SK-N-SH (cell line): ENCODE data around the gene TRPV2. TPM values are rescaled to one million over a fixed set of nuclear protein-coding genes. Genes with fewer than 3 reads are reported as not detected.
A peak's percentile ranks its signal among the peaks of the same experiment; 100 is the strongest.

ENCODE experiments used
- CTCF ChIA-PET: fragments of 300-600, 350-600 bp; formaldehyde crosslinking; extraction: SDS; loops from one replicate; lab custom pipeline; 2021; lab: Yijun Ruan, JAX
- POLR2A ChIA-PET: fragments of 350-600 bp; sonication (Branson Sonifier 250); formaldehyde crosslinking; extraction: SDS; loops from one replicate; lab custom pipeline; 2020; ENCODE audit warnings: antibody characterized with exemption, inconsistent platforms; lab: Yijun Ruan, JAX
- DNase-seq: peaks from one replicate; pipeline ENCODE4 v3.0.0; 2012
- H2AFZ ChIP-seq: fragments of 200-600 bp; sonication (generic); 2 replicates; pipeline ENCODE4 v1.8.1; 2016; ENCODE audit warnings: antibody characterized with exemption, mild to moderate bottlenecking, low read depth
- H3F3A ChIP-seq: fragments of 200-600 bp; sonication (generic); replicated peaks from 2 replicates; pipeline ENCODE3; 2016; ENCODE audit warnings: antibody characterized with exemption, mild to moderate bottlenecking; ENCODE audit not compliant: insufficient read depth
- H3K27ac ChIP-seq, 2 experiments: fragments of 200-500 bp in 1 of 2; fragments of 200-600 bp in 1 of 2; sonication (Bioruptor generic) in 1 of 2; sonication (generic), shearing (Covaris generic) in 1 of 2; 2 replicates each; pipeline versions ENCODE4 v1.5.1 to v1.6.1; 2014 to 2016; ENCODE audit warnings: low read depth in 2 of 2, inconsistent platforms in 1 of 2, low read length in 1 of 2, mild to moderate bottlenecking in 1 of 2, mixed read lengths in 1 of 2
- H3K27me3 ChIP-seq: fragments of 200-600 bp; sonication (generic), shearing (Covaris generic); 2 replicates; pipeline ENCODE4 v1.6.1; 2016; ENCODE audit warnings: mixed run types; ENCODE audit not compliant: insufficient read depth
- H3K36me3 ChIP-seq, 2 experiments: fragments of 200-500 bp in 1 of 2; fragments of 200-600 bp in 1 of 2; sonication (Bioruptor generic) in 1 of 2; sonication (generic) in 1 of 2; replicated peaks in 1 of 2; 2 replicates each; pipeline versions ENCODE3 to v1.5.1; 2014 to 2016; ENCODE audit warnings: low read length in 1 of 2, mild to moderate bottlenecking in 1 of 2; ENCODE audit not compliant: insufficient read depth in 2 of 2, control insufficient read depth in 1 of 2
- H3K4me1 ChIP-seq, 2 experiments: fragments of 200-500 bp in 1 of 2; fragments of 200-600 bp in 1 of 2; sonication (Bioruptor generic) in 1 of 2; sonication (generic), shearing (Covaris generic) in 1 of 2; 2 replicates each; pipeline versions ENCODE4 v1.5.1 to v1.6.1; 2014 to 2016; ENCODE audit warnings: low read depth in 1 of 2, low read length in 1 of 2, mixed run types in 1 of 2; ENCODE audit not compliant: insufficient read depth in 2 of 2, control insufficient read depth in 1 of 2
- H3K4me2 ChIP-seq: fragments of 200-600 bp; sonication (generic), shearing (Covaris generic); 2 replicates; pipeline ENCODE4 v1.6.1; 2017; ENCODE audit warnings: mixed run types
- H3K4me3 ChIP-seq, 2 experiments: fragments of 200-500 bp in 1 of 2; fragments of 200-600 bp in 1 of 2; sonication (Bioruptor generic) in 1 of 2; sonication (generic), shearing (Covaris generic) in 1 of 2; 2 replicates each; pipeline versions ENCODE4 v1.5.1 to v1.8.1; 2014 to 2016; ENCODE audit warnings: low read depth in 2 of 2, inconsistent platforms in 1 of 2, low read length in 1 of 2, mild to moderate bottlenecking in 1 of 2, mixed read lengths in 1 of 2, moderate library complexity in 1 of 2
- H3K79me2 ChIP-seq: fragments of 200-600 bp; sonication (generic); 2 replicates; pipeline ENCODE4 v1.8.1; 2017; ENCODE audit warnings: mild to moderate bottlenecking; ENCODE audit not compliant: insufficient read depth
- H3K9ac ChIP-seq: fragments of 200-600 bp; sonication (generic); 2 replicates; pipeline ENCODE4 v1.6.1; 2017; ENCODE audit warnings: mixed run types
- H3K9me2 ChIP-seq: fragments of 200-600 bp; sonication (generic); 2 replicates; pipeline ENCODE4 v1.6.1; 2017; ENCODE audit warnings: mixed run types
- H3K9me3 ChIP-seq: fragments of 200-600 bp; sonication (generic); 2 replicates; pipeline ENCODE4 v1.6.1; 2017; ENCODE audit warnings: mixed run types, mild to moderate bottlenecking, moderate library complexity
- H4K20me1 ChIP-seq: fragments of 200-600 bp; sonication (generic); 2 replicates; pipeline ENCODE4 v1.6.1; 2017; ENCODE audit warnings: mild to moderate bottlenecking, mixed run types; ENCODE audit not compliant: insufficient read depth
- CHD2 ChIP-seq: fragments of 150-350 bp; IDR thresholded peaks from 2 replicates; pipeline ENCODE4 v1.6.1; 2018; ENCODE audit warnings: low read length; ENCODE audit not compliant: partially characterized antibody
- ELF1 ChIP-seq: IDR thresholded peaks from 2 replicates; pipeline ENCODE4 v1.4.0; 2012
- EZH2phosphoT487 ChIP-seq: fragments of 200-600 bp; sonication (generic); IDR thresholded peaks from 2 replicates; pipeline ENCODE4 v1.6.1; 2017; ENCODE audit warnings: low read depth, mixed run types, mild to moderate bottlenecking, antibody characterized with exemption, moderate library complexity, borderline replicate concordance
- POLR2AphosphoS5 ChIP-seq: IDR thresholded peaks from 2 replicates; pipeline ENCODE4 v1.6.1; 2012; ENCODE audit warnings: low read depth, low read length
- RCOR1 ChIP-seq: fragments of 150-350 bp; IDR thresholded peaks from 2 replicates; pipeline ENCODE4 v1.6.1; 2017; ENCODE audit warnings: antibody characterized with exemption, low read length
- SIN3A ChIP-seq: IDR thresholded peaks from 2 replicates; pipeline ENCODE4 v1.6.1; 2012; ENCODE audit warnings: low read depth, mild to moderate bottlenecking, low read length, moderate library complexity, borderline replicate concordance
- TCF12 ChIP-seq: IDR thresholded peaks from 2 replicates; pipeline ENCODE4 v1.4.0; 2012
- WGBS: methylation state at CpG from one replicate; pipeline ENCODE4 v1.1.6; 2017; ENCODE audit warnings: low lambda C conversion rate; 5-methylcytosine and 5-hydroxymethylcytosine counted together
- polyA plus RNA-seq, 3 experiments: library from polyadenylated mRNA; depleted of rRNA; stranded (reverse); fragments of >200 nt; gene quantifications; 2 replicates each; pipeline ENCODE4 v1.2.3, GENCODE V29; 2012
- TF ChIP-seq, protein P1 (sequence below): IDR thresholded peaks from 2 replicates; pipeline ENCODE4 v1.6.1; 2012; ENCODE audit warnings: mild to moderate bottlenecking, low read depth, low read length, moderate library complexity
- TF ChIP-seq, protein P2 (sequence below): IDR thresholded peaks from 2 replicates; pipeline ENCODE4 v1.4.0; 2012; ENCODE audit warnings: low read depth, borderline replicate concordance
- TF ChIP-seq, protein P3 (sequence below): fragments of 150-350 bp; IDR thresholded peaks from 2 replicates; pipeline ENCODE4 v1.6.1; 2016; ENCODE audit warnings: mild to moderate bottlenecking, low read depth, low read length

TRPV2 gene
- polyA plus RNA-seq, 1 of the 3 experiments (the other 2 are of a cell fraction) = 11.0 TPM

DNA sequence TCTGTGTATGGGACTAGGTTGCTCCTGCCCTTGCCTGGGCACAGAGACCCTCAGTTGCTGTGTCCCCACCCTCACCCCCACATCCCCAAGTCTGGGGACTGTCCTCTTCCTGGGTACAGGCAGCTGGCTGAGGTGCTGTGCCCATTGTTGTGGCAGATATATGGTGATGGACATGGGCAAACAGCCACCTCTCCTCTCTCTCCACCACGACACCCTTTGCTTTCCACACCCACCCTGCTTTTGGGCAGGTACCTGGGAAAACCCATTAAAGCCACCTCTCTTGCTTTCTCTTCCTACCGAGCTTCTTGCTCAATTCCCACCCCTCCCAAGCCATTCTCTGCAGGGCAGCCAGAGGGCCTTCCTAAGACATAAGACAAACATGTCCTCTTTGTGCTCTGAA lies 21.7 kb downstream of the TRPV2 start:
- Histone ChIP-seq H3K9ac (no peak overlapping the region), H3K9me2 (no peaks in the 10 kb centered on the region)
- POLR2A ChIA-PET = interaction anchor here (1.7 kb wide), 1 partner anchor 87 kb away, joined by 5 read pairs; no protein-coding TSS in a partner anchor
- TF ChIP-seq RCOR1 (no peak), TCF12 (no peak), EZH2phosphoT487 (no peak)
- TF ChIP-seq, all 33 proteins: peak for 0
- peaks cover 27% of the 10 kb centered on the region for H4K20me1 ChIP-seq
- H3K9me3 ChIP-seq = no peaks in the 10 kb centered on the region
- DNase-seq = no peak
- H3K4me1 ChIP-seq = peaks cover 18 to 19% of the 10 kb centered on the region in 2 experiments; a peak in 3 of 4 replicates
- peaks cover 33% of the 10 kb centered on the region for H3K79me2 ChIP-seq
- H2AFZ ChIP-seq = no peak overlapping the region
- CTCF ChIA-PET = interaction anchor here (1.2 to 1.5 kb wide), 3 partner anchors 9 to 30 kb away, joined by 3 to 7 read pairs (median 4); no protein-coding TSS in a partner anchor
- 84% methylated on average over 2 of the region's 2 CpGs for WGBS
- no peak overlapping the region for H3K4me2 ChIP-seq
- no peak overlapping the region for H3K27ac ChIP-seq
- H3K27me3 ChIP-seq = no peaks in the 10 kb centered on the region
- H3K36me3 ChIP-seq = peaks cover 19 to 26% of the 10 kb centered on the region in 2 experiments
- H3K4me3 ChIP-seq = no peak overlapping the region
- H3F3A ChIP-seq = peaks cover 19% of the 10 kb centered on the region

DNA sequence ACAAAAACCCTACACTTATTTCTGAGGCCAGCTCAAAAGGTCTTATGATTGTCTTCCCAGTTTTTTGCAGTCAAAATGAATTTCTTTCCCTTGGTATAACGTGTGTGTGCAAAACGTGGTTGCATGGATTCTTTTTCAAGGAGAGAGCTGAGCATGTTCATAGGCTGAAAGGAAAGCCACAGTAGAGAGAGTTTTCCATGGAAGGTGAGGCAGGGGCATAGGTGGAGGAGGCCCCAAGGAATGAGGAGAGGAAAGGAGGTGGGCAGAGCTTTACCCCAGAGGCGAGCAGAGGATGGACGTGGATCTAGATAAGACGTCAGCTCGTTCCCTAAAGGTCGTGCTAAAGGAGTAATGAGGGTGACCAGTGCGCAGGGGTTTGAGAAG lies 22.8 kb downstream of the TRPV2 start:
- POLR2A ChIA-PET = interaction anchor here (0.9 to 2.1 kb wide), 18 partner anchors 10 to 146 kb away, joined by 3 to 25 read pairs (median 5); partner anchors contain the start of genes CENPV and UBB
- CTCF ChIA-PET = interaction anchor here (0.8 to 33.7 kb wide), 8 partner anchors 10 to 83 kb away, joined by 3 to 746 read pairs (median 5); no protein-coding TSS in a partner anchor

More for the DNA sequence above, 22.8 kb downstream of the TRPV2 start:
- H3K79me2 ChIP-seq = peaks cover 44% of the 10 kb centered on the region
- H2AFZ ChIP-seq = peak overlapping the region; percentile 77
- H3K27ac ChIP-seq = peak overlapping the region; percentile 76 to 88
- no peaks in the 10 kb centered on the region for H3K27me3 ChIP-seq
- TF ChIP-seq SIN3A (0 out of 2 replicates have a peak, but pooled peaks have one; percentile 23), ELF1 (no peak), POLR2AphosphoS5 (no peak), CHD2 (no peak), RCOR1 (no peak)
- TF ChIP-seq, protein P1, sequence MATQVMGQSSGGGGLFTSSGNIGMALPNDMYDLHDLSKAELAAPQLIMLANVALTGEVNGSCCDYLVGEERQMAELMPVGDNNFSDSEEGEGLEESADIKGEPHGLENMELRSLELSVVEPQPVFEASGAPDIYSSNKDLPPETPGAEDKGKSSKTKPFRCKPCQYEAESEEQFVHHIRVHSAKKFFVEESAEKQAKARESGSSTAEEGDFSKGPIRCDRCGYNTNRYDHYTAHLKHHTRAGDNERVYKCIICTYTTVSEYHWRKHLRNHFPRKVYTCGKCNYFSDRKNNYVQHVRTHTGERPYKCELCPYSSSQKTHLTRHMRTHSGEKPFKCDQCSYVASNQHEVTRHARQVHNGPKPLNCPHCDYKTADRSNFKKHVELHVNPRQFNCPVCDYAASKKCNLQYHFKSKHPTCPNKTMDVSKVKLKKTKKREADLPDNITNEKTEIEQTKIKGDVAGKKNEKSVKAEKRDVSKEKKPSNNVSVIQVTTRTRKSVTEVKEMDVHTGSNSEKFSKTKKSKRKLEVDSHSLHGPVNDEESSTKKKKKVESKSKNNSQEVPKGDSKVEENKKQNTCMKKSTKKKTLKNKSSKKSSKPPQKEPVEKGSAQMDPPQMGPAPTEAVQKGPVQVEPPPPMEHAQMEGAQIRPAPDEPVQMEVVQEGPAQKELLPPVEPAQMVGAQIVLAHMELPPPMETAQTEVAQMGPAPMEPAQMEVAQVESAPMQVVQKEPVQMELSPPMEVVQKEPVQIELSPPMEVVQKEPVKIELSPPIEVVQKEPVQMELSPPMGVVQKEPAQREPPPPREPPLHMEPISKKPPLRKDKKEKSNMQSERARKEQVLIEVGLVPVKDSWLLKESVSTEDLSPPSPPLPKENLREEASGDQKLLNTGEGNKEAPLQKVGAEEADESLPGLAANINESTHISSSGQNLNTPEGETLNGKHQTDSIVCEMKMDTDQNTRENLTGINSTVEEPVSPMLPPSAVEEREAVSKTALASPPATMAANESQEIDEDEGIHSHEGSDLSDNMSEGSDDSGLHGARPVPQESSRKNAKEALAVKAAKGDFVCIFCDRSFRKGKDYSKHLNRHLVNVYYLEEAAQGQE = no peak
- TF ChIP-seq, protein P2, sequence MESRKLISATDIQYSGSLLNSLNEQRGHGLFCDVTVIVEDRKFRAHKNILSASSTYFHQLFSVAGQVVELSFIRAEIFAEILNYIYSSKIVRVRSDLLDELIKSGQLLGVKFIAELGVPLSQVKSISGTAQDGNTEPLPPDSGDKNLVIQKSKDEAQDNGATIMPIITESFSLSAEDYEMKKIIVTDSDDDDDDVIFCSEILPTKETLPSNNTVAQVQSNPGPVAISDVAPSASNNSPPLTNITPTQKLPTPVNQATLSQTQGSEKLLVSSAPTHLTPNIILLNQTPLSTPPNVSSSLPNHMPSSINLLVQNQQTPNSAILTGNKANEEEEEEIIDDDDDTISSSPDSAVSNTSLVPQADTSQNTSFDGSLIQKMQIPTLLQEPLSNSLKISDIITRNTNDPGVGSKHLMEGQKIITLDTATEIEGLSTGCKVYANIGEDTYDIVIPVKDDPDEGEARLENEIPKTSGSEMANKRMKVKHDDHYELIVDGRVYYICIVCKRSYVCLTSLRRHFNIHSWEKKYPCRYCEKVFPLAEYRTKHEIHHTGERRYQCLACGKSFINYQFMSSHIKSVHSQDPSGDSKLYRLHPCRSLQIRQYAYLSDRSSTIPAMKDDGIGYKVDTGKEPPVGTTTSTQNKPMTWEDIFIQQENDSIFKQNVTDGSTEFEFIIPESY = no peak
- TF ChIP-seq, protein P3, sequence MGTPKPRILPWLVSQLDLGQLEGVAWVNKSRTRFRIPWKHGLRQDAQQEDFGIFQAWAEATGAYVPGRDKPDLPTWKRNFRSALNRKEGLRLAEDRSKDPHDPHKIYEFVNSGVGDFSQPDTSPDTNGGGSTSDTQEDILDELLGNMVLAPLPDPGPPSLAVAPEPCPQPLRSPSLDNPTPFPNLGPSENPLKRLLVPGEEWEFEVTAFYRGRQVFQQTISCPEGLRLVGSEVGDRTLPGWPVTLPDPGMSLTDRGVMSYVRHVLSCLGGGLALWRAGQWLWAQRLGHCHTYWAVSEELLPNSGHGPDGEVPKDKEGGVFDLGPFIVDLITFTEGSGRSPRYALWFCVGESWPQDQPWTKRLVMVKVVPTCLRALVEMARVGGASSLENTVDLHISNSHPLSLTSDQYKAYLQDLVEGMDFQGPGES = no peak
- peaks cover 38% of the 10 kb centered on the region for H4K20me1 ChIP-seq
- 33% methylated on average over 8 of the region's 8 CpGs for WGBS
- peaks cover 30% of the 10 kb centered on the region for H3F3A ChIP-seq
- H3K36me3 ChIP-seq = peaks cover 30 to 37% of the 10 kb centered on the region in 2 experiments
- H3K9me2 ChIP-seq = no peaks in the 10 kb centered on the region
- no peaks in the 10 kb centered on the region for H3K9me3 ChIP-seq
- no peak for DNase-seq
- peak overlapping the region; percentile 52 to 98; a peak in 3 of 4 replicates for H3K4me3 ChIP-seq
- peaks cover 25 to 26% of the 10 kb centered on the region in 2 experiments; a peak in 3 of 4 replicates for H3K4me1 ChIP-seq
- peak overlapping the region; percentile 83 for H3K4me2 ChIP-seq
- peak overlapping the region; percentile 66 for H3K9ac ChIP-seq
